Cerebellar cortex (tissue), 1 donor: ENCODE results near the gene PSD.
A peak's percentile ranks its signal among the peaks of the same experiment; 100 is the strongest.

Experiments used
- DNase-seq: peaks from one replicate; pipeline ENCODE4 v3.0.0-alpha.2; 2015; ENCODE audit warnings: low spot score

PSD gene

DNA sequence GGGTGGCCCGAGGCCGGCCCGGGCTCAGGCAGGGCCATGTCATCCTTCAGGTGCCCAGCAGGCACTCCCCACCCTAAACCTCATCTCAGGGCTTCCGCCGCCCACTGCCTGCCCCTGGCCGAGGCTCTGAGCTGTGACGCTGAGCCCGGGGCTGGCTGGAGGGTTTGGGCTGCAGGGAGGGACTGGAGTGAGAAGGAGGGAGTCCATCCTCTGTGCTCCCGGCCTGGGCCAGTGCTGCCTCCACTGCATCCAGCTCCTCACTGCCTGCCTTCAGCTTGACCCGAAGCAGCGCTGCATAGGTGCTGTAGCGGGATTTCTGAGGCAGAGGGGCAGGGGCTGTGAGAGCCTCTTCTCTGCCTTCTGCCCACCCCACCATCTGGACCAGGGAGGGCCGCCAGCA, 15.5 kb downstream of the PSD start:
- no peak for DNase-seq

GRCh38 chr10:102402512-102402896, 16.1 kb downstream of the PSD start:
- DNase-seq: no peak

DNA sequence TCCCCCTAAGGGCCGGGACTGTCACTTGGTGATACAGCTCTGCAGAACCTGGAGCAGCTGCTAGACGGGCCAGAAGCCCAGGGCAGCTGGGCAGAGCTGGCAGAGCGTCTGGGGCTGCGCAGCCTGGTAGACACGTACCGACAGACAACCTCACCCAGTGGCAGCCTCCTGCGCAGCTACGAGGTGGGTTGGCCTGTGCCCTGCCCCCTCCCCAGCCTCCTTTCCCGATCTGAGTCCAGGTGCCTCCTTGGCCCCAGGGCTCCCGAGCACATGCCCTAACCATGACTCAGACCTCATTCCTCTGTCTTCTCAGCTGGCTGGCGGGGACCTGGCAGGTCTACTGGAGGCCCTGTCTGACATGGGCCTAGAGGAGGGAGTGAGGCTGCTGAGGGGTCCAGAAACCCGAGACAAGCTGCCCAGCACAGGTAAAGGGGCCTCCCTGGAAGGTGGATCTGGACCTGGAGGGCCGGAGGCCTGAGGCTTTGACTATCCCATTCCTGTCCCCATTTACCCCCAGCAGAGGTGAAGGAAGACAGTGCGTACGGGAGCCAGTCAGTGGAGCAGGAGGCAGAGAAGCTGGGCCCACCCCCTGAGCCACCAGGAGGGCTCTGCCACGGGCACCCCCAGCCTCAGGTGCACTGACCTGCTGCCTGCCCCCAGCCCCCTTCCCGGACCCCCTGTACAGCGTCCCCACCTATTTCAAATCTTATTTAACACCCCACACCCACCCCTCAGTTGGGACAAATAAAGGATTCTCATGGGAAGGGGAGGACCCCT, 16.7 kb downstream of the PSD start:
- DNase-seq: no peak

DNA sequence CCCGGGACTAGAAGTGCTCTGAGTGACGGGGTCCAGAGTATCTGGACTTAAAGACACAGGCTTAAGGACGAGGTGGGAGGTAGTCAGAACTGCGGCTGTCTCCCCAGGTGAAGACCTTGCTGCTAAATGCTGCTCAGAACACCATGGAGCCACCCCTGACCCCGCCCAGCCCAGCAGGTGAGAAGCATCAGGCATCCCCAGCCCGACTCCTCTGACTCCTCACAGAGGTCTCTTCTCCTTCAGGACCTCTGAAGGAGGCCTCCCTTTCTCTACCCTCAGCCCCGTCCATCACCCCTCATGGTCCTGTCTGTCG, 17.3 kb downstream of the PSD start:
- DNase-seq: no peak

DNA sequence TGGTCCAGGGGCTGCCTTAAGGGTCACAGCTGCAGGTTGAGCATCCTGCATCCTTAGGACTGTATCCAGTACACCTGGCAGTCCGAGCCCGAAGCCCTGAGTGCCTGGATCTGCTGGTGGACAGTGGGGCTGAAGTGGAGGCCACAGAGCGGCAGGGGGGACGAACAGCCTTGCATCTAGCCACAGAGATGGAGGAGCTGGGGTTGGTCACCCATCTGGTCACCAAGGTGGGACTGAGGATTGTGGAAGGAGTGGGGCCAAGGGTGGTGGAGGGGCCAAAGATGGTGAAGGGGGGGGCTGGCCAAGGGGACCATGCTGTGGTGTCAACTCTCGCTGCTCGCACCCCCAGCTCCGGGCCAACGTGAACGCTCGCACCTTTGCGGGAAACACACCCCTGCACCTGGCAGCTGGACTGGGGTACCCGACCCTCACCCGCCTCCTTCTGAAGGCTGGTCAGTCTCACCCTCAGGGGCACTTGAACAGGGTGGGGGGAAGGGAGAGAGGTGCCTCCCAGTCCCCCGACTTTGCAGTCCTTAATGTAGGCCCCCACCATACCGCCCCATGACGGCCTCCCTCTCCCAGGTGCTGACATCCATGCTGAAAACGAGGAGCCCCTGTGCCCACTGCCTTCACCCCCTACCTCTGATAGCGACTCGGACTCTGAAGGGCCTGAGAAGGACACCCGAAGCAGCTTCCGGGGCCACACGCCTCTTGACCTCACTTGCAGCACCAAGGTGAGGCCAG, 17.8 kb downstream of the PSD start:
- DNase-seq: no peak

DNA sequence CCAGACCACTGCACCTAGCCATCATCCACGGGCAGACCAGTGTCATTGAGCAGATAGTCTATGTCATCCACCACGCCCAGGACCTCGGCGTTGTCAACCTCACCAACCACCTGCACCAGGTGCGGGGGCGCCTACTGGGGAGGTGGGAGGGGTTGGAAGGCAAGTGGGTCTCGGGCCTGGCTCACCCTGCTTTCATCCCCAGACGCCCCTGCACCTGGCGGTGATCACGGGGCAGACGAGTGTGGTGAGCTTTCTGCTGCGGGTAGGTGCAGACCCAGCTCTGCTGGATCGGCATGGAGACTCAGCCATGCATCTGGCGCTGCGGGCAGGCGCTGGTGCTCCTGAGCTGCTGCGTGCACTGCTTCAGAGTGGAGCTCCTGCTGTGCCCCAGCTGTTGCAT, 18.5 kb downstream of the PSD start:
- no peak for DNase-seq

DNA sequence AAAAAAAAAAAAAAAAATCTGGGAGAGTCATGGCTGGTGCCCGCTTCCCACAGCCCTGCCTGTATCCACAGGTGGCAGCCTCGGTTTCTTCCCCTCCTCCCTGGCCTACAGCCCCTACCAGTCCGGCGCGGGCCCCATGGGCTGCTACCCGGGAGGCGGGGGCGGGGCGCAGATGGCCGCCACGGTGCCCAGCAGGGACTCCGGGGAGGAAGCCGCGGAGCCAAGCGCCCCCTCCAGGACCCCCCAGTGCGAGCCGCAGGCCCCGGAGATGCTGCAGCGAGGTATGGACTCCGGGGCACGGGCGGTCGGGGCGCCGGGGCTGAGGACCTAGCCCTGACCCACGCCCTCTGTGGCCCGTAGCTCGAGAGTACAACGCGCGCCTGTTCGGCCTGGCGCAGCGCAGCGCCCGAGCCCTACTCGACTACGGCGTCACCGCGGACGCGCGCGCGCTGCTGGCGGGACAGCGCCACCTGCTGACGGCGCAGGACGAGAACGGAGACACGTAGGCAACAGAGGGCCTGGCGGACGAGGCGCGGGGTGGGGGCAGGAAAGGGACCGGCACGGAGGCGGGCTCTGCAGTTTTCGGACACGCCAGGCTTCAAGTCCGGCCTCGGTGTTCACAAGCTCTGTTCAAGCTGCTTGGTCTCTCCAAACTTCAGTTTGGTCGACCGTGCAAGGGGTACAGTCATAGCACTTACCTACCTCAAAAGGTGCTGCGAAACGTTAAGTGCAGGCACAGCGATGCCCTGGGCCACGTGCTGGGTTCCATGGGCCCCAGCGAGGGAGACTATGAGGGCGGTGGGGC, 19.2 kb downstream of the PSD start:
- DNase-seq: peak; percentile 84

DNA sequence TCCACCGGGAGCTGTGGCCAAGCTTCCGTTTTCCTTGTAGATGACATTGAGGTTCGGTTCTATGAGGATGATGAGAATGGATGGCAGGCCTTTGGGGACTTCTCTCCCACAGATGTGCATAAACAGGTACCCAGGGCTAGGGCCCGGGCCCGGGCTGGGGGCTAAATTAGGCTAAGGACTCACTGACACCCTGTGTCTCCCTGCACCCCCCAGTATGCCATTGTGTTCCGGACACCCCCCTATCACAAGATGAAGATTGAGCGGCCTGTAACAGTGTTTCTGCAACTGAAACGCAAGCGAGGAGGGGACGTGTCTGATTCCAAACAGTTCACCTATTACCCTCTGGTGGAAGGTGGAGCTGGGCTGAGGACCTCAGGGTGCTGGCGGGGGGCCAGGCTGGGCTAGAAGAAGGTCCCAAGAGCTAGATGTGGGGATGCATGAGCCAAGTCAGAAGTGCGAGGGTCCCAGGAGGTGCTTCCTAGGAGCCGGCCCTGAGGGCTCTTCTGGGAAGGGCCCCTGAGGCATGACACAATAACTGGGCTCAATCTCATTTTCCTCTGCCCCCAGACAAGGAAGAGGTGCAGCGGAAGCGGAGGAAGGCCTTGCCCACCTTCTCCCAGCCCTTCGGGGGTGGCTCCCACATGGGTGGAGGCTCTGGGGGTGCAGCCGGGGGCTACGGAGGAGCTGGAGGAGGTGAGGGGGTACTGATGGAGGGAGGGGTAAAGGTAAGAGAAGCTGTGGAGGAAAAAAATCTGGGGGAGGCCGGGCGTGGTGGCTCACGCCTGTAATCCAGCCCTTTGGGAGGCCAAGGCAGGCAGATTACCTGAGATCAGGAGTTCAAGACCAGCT, 20.2 kb downstream of the PSD start:
- DNase-seq: no peak

GRCh38 chr10:102397222-102398171, 21.1 kb downstream of the PSD start:
- DNase-seq: no peak

- DNase-seq: no peak
Observed at GRCh38 chr10:102396730-102397151, 21.8 kb downstream of the PSD start.

GRCh38 chr10:102396317-102396650, 22.3 kb downstream of the PSD start:
- no peak for DNase-seq

GRCh38 chr10:102395400-102396316, 22.9 kb downstream of the PSD start, which contains the start of gene NFKB2:
Gene NFKB2 (plus strand): TSS chr10:102395705. CDS start chr10:102395960, 255 bp downstream.
- DNase-seq: peak; percentile 70

DNA sequence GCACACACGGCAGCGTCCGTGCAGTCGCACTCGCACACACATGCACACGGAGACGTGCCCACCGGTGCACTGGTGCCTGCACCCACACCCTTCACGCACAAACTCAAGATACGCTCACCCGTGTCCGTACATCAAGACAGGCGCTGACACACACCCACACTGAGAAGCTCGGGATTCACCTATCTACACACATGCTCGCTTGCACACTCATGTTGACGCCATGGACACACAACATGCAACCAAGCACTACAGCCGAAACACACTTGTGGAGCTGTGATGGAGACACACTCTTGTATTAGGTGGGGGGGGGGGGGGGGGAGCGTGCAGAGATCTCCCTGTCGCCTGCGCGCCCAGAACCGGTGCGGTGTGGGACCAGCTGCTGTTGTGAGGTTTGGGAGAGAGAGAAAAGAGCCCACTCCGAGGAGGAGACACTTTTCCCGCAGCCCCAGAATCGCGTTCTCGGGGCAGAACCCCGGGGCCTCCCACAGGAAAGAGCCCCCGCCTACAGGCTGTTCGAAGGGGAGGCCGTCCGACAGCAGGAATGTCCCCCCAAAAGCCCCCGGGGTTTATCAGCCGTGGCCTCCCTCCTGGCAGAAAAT, 23.7 kb downstream of the PSD start:
- DNase-seq: peak; percentile 48

DNA sequence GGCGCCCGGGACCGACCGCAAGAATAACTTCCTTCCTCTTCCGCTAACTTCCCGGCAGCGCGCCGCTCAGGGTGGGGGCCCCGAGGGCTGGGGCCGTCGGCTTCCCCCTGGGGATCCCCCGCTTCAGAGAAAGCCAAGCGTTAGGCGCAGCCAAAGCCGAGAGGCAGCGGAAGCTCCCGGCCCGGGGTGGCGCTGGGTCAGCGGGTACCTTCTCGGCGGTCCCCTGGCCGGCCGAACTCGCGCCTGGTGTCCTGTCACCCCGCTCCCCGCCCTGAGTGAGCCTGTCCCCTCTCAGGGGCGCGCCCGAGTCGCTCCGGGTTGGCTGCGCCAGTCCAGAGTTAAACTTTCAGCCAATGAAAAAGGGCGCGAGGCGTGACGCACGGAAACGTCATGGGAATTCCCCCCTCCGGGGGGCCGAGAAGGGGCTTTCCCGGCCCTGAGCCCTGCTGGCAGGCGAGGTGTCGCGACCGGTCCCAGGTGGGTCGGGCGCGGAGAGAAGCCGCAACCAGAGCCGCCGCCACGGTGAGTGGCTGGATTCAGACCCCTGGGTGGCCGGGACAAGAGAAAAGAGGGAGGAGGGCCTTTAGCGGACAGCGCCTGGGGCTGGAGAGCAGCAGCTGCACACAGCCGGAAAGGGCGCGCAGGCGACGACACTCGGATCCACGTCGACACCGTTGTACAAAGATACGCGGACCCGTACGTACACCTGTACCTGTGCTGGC, 24.3 kb downstream of the PSD start:
- peak; percentile 83 for DNase-seq

GRCh38 chr10:102393411-102394078, 25.0 kb downstream of the PSD start:
- no peak for DNase-seq

DNA sequence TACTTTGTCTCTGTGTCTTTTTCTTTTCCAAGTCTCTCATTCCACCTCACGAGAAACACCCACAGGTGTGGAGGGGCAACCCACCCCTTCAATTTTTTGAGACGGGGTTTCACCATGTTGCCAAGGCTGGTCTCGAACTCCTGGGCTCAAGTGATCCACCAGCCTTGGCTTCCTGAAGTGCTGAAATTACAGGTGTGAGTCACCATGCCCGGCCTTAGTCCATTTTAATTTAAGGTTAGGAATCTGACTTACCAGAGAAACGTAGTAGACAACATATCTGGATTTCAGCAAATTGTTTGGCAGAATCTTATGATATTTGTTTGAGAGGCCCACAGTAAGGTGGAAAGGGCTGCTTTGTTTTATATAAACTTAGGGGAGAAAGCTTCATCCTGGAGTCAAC, 26.3 kb downstream of the PSD start:
- DNase-seq: no peak

- DNase-seq: no peak
Observed at GRCh38 chr10:102389894-102390293, 28.7 kb downstream of the PSD start.
